ENCODE data around the gene SRGAP1. TPM values are rescaled to one million over a fixed set of nuclear protein-coding genes. Genes with fewer than 3 reads are reported as not detected.

Gene SRGAP1
- total RNA-seq, 1 donor from 2014 or later: 3.0 TPM

DNA sequence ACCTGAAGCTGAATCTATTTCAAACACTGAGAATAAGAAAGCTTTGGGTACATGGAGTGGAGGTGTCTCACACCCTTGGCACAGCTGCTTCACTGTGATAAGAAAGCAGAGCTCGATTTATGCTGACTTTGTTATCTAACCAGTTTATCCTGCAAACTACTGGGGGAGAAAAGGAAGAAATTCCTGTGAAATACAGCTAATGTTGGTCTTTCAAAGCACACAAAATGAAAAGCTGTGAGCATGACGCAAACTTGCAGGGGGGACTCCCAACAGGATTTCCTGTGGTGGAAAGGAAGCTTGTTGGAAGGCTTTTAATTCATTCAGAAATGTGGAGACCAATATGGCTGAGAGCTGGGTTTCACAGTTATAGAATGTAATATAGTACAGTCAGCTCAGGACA lies 53.4 kb downstream of the SRGAP1 start:
- TF ChIP-seq EZH2phosphoT487 (IDR thresholded peaks at IDR 0.05) (no peak), EZH2 (IDR thresholded peaks at IDR 0.05) (no peak)
- TF ChIP-seq, protein P1, sequence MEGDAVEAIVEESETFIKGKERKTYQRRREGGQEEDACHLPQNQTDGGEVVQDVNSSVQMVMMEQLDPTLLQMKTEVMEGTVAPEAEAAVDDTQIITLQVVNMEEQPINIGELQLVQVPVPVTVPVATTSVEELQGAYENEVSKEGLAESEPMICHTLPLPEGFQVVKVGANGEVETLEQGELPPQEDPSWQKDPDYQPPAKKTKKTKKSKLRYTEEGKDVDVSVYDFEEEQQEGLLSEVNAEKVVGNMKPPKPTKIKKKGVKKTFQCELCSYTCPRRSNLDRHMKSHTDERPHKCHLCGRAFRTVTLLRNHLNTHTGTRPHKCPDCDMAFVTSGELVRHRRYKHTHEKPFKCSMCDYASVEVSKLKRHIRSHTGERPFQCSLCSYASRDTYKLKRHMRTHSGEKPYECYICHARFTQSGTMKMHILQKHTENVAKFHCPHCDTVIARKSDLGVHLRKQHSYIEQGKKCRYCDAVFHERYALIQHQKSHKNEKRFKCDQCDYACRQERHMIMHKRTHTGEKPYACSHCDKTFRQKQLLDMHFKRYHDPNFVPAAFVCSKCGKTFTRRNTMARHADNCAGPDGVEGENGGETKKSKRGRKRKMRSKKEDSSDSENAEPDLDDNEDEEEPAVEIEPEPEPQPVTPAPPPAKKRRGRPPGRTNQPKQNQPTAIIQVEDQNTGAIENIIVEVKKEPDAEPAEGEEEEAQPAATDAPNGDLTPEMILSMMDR (IDR thresholded peaks at IDR 0.05): no peak
- H3F3A ChIP-seq (ENCODE audit: low read depth): no peaks in the 10 kb centered on the region
- H3K4me1 ChIP-seq: peaks cover 7% of the 10 kb centered on the region
- Mint-ChIP-seq H3K36me3 (no peaks in the 10 kb centered on the region), H3K4me1 (peaks cover 27% of the 10 kb centered on the region), H3K9me3 (no peaks in the 10 kb centered on the region), H3K4me3 (no peak overlapping the region), H3K27ac (peak overlapping the region; percentile 12), H3K27me3 (ENCODE audit: insufficient read depth, low read depth) (peaks cover 6% of the 10 kb centered on the region)
- H3K27ac ChIP-seq: no peak overlapping the region
- no peaks in the 10 kb centered on the region for H4K20me1 ChIP-seq (ENCODE audit: low read depth)
- H2AFZ ChIP-seq (replicated peaks): no peak overlapping the region
- H3K9ac ChIP-seq: peak overlapping the region; percentile 23
- H3K36me3 ChIP-seq: no peaks in the 10 kb centered on the region
- no peak for DNase-seq (ENCODE audit: low spot score)
- H3K4me3 ChIP-seq: no peak overlapping the region
- H3K27me3 ChIP-seq: no peaks in the 10 kb centered on the region
- no peaks in the 10 kb centered on the region for H3K9me3 ChIP-seq (ENCODE audit: low read depth)
- no peaks in the 10 kb centered on the region for H3K79me2 ChIP-seq (ENCODE audit: low read depth)
- no peak overlapping the region for H3K4me2 ChIP-seq

DNA sequence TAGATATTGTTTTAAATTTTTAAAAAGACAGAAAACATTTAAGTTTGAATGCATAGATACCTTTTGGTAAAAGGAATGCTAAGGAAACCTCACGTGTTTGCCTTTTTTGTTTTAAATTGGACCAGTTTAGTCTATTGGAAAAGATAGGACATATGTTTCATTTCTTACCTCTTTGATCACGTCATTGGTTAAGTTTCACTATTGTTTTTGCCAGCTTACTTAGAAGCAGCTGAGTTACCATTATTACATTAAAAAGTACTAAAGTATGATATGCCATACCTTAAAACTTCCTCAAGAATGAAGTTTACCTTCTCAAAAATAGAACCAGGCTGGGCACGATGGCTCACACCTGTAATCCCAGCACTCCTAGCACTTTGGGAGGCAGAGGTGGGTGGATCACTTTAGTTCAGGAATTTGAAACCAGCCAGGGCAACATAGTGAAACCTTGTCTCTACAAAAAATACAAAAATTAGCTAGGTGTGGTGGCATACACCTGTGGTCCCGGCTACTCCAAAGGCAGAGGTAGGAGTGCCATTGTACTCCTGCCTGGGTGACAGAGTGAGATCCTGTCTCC lies 54.4 kb downstream of the SRGAP1 start:
- peaks cover 23% of the 10 kb centered on the region for H3K4me1 Mint-ChIP-seq
- Histone ChIP-seq H3K27ac (no peak overlapping the region), H3K4me1 (no peaks in the 10 kb centered on the region), H2AFZ (replicated peaks) (no peak overlapping the region), H3K9me3 (ENCODE audit: low read depth) (no peaks in the 10 kb centered on the region), H3K4me2 (no peak overlapping the region), H3F3A (ENCODE audit: low read depth) (no peaks in the 10 kb centered on the region), H3K9ac (no peak overlapping the region), H3K36me3 (no peaks in the 10 kb centered on the region), H3K4me3 (no peak overlapping the region), H3K79me2 (ENCODE audit: low read depth) (no peaks in the 10 kb centered on the region), H4K20me1 (ENCODE audit: low read depth) (no peaks in the 10 kb centered on the region), H3K27me3 (no peaks in the 10 kb centered on the region)
- no peak overlapping the region for H3K27ac Mint-ChIP-seq
- peaks cover 6% of the 10 kb centered on the region for H3K27me3 Mint-ChIP-seq (ENCODE audit: insufficient read depth, low read depth)
- no peaks in the 10 kb centered on the region for H3K36me3 Mint-ChIP-seq
- no peak overlapping the region for H3K4me3 Mint-ChIP-seq
- no peak for DNase-seq (ENCODE audit: low spot score)
- no peaks in the 10 kb centered on the region for H3K9me3 Mint-ChIP-seq
- no peak for TF ChIP-seq EZH2 (IDR thresholded peaks at IDR 0.05)
- TF ChIP-seq, protein P1 (IDR thresholded peaks at IDR 0.05): no peak
- TF ChIP-seq EZH2phosphoT487 (IDR thresholded peaks at IDR 0.05): no peak

GRCh38 chr12:63899396-63899795 lies 54.9 kb downstream of the SRGAP1 start:
- Mint-ChIP-seq H3K27ac (no peak overlapping the region), H3K27me3 (ENCODE audit: insufficient read depth, low read depth) (peaks cover 3% of the 10 kb centered on the region)
- H3K4me1 ChIP-seq: no peaks in the 10 kb centered on the region

More at GRCh38 chr12:63899396-63899795, 54.9 kb downstream of the SRGAP1 start:
- Histone ChIP-seq H3K9me3 (ENCODE audit: low read depth) (no peaks in the 10 kb centered on the region), H2AFZ (replicated peaks) (no peak overlapping the region), H3K79me2 (ENCODE audit: low read depth) (no peaks in the 10 kb centered on the region), H3K36me3 (no peaks in the 10 kb centered on the region), H3K27me3 (no peaks in the 10 kb centered on the region), H3K9ac (no peak overlapping the region), H3F3A (ENCODE audit: low read depth) (no peaks in the 10 kb centered on the region), H3K27ac (no peak overlapping the region), H4K20me1 (ENCODE audit: low read depth) (no peaks in the 10 kb centered on the region), H3K4me2 (no peak overlapping the region), H3K4me3 (no peak overlapping the region)
- H3K4me3 Mint-ChIP-seq: no peak overlapping the region
- no peaks in the 10 kb centered on the region for H3K36me3 Mint-ChIP-seq
- H3K9me3 Mint-ChIP-seq: no peaks in the 10 kb centered on the region
- peaks cover 20% of the 10 kb centered on the region for H3K4me1 Mint-ChIP-seq
- no peak for DNase-seq (ENCODE audit: low spot score)
- TF ChIP-seq EZH2 (IDR thresholded peaks at IDR 0.05) (no peak), EZH2phosphoT487 (IDR thresholded peaks at IDR 0.05) (no peak)
- TF ChIP-seq, protein P1 (IDR thresholded peaks at IDR 0.05): no peak
